ENCODE data around the gene FAAP20.

Gene FAAP20

GRCh38 chr1:2177541-2177940, 17.0 kb downstream of the FAAP20 start:
- H4K20me1 ChIP-seq (ENCODE audit: insufficient read depth, low read length): no peaks in the 10 kb centered on the region
- no peak overlapping the region for H2AFZ ChIP-seq (ENCODE audit: low read length)
- H3K36me3 ChIP-seq (replicated peaks; ENCODE audit: insufficient read depth, low read length): no peaks in the 10 kb centered on the region
- no peak overlapping the region for H3K4me3 ChIP-seq (ENCODE audit: low read length)
- no peaks in the 10 kb centered on the region for H3K9me3 ChIP-seq (replicated peaks; ENCODE audit: insufficient read depth, low read length)
- H3K27ac ChIP-seq (ENCODE audit: low read length): no peak overlapping the region
- H3K27me3 ChIP-seq (replicated peaks; ENCODE audit: insufficient read depth, low read length): peaks cover 86% of the 10 kb centered on the region
- no peaks in the 10 kb centered on the region for H3K9me2 ChIP-seq (replicated peaks; ENCODE audit: insufficient read depth, low read length)
- DNase-seq: no peak
- H3K9ac ChIP-seq (ENCODE audit: low read length): no peak overlapping the region
- H3K79me2 ChIP-seq (ENCODE audit: low read length): no peaks in the 10 kb centered on the region
- H3F3A ChIP-seq (ENCODE audit: insufficient read depth, low read length): no peaks in the 10 kb centered on the region
- H3K4me2 ChIP-seq (ENCODE audit: low read depth, low read length): no peak overlapping the region
- TF ChIP-seq EZH2 (optimal IDR thresholded peaks at IDR 0.05; ENCODE audit: low read depth, low read length) (no peak), EZH2phosphoT487 (IDR thresholded peaks at IDR 0.05; ENCODE audit: low read length) (no peak), CTCF (IDR thresholded peaks at IDR 0.05; ENCODE audit: low read length) (no peak)
- no peaks in the 10 kb centered on the region for H3K4me1 ChIP-seq (ENCODE audit: low read length)

GRCh38 chr1:2176615-2177014, 18.0 kb downstream of the FAAP20 start:
- Histone ChIP-seq H3K4me2 (ENCODE audit: low read depth, low read length) (no peak overlapping the region), H3F3A (ENCODE audit: insufficient read depth, low read length) (no peaks in the 10 kb centered on the region), H3K9me2 (replicated peaks; ENCODE audit: insufficient read depth, low read length) (no peaks in the 10 kb centered on the region), H3K4me3 (ENCODE audit: low read length) (no peak overlapping the region), H3K27ac (ENCODE audit: low read length) (no peak overlapping the region), H2AFZ (ENCODE audit: low read length) (no peak overlapping the region), H3K9ac (ENCODE audit: low read length) (no peak overlapping the region), H3K36me3 (replicated peaks; ENCODE audit: insufficient read depth, low read length) (no peaks in the 10 kb centered on the region), H3K79me2 (ENCODE audit: low read length) (no peaks in the 10 kb centered on the region), H3K9me3 (replicated peaks; ENCODE audit: insufficient read depth, low read length) (no peaks in the 10 kb centered on the region), H3K27me3 (replicated peaks; ENCODE audit: insufficient read depth, low read length) (peaks cover 87% of the 10 kb centered on the region), H4K20me1 (ENCODE audit: insufficient read depth, low read length) (no peaks in the 10 kb centered on the region), H3K4me1 (ENCODE audit: low read length) (no peaks in the 10 kb centered on the region)
- DNase-seq: no peak
- TF ChIP-seq CTCF (IDR thresholded peaks at IDR 0.05; ENCODE audit: low read length): no peak
- no peak for TF ChIP-seq EZH2 (optimal IDR thresholded peaks at IDR 0.05; ENCODE audit: low read depth, low read length)
- no peak for TF ChIP-seq EZH2phosphoT487 (IDR thresholded peaks at IDR 0.05; ENCODE audit: low read length)

GRCh38 chr1:2175681-2176454, 18.7 kb downstream of the FAAP20 start:
- no peak overlapping the region for H3K27ac ChIP-seq (ENCODE audit: low read length)
- H3K79me2 ChIP-seq (ENCODE audit: low read length): no peaks in the 10 kb centered on the region
- H3K36me3 ChIP-seq (replicated peaks; ENCODE audit: insufficient read depth, low read length): no peaks in the 10 kb centered on the region
- no peak for DNase-seq
- H3K9me3 ChIP-seq (replicated peaks; ENCODE audit: insufficient read depth, low read length): no peaks in the 10 kb centered on the region
- no peak overlapping the region for H3K9ac ChIP-seq (ENCODE audit: low read length)
- TF ChIP-seq EZH2 (optimal IDR thresholded peaks at IDR 0.05; ENCODE audit: low read depth, low read length): no peak
- no peak for TF ChIP-seq CTCF (IDR thresholded peaks at IDR 0.05; ENCODE audit: low read length)
- no peak for TF ChIP-seq EZH2phosphoT487 (IDR thresholded peaks at IDR 0.05; ENCODE audit: low read length)
- no peaks in the 10 kb centered on the region for H3F3A ChIP-seq (ENCODE audit: insufficient read depth, low read length)
- H3K9me2 ChIP-seq (replicated peaks; ENCODE audit: insufficient read depth, low read length): no peaks in the 10 kb centered on the region
- H3K4me1 ChIP-seq (ENCODE audit: low read length): no peaks in the 10 kb centered on the region
- peaks cover 85% of the 10 kb centered on the region for H3K27me3 ChIP-seq (replicated peaks; ENCODE audit: insufficient read depth, low read length)
- no peak overlapping the region for H2AFZ ChIP-seq (ENCODE audit: low read length)
- H3K4me3 ChIP-seq (ENCODE audit: low read length): no peak overlapping the region
- H3K4me2 ChIP-seq (ENCODE audit: low read depth, low read length): no peak overlapping the region
- no peaks in the 10 kb centered on the region for H4K20me1 ChIP-seq (ENCODE audit: insufficient read depth, low read length)
